ENCODE data around the gene PTPRF.

Gene PTPRF

GRCh38 chr1:43585557-43585956 lies 54.9 kb downstream of the PTPRF start:
- no peak for DNase-seq

DNA sequence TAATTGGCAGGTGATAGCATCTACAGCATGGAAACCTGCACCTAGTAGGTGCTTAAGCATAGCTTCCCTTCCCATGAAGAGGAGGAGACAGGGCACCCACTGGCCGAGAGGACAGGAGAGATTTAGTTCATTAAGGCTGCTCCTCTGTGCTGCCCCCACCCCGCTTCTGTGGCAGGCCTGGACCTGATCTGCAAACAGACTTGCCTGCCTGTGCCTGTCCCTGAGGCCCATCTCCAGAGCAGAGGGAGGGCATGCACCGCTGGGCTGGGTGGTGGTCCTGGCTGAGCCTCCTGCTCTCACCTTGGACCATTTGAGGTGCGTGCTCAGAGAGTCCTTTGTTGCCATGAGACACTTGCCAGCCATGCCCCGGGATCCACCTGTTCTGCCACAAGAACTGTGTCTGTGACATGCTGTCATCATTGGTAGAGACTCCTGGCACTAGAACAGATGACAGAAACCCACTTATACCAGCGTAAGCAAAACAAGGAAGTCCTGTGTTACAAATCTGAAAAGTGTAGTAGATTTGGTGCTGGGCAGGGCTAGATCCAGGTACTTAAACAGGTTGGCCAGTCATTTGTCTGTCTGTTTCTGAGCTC lies 55.6 kb downstream of the PTPRF start:
- no peak for DNase-seq

GRCh38 chr1:43587001-43587400 lies 56.3 kb downstream of the PTPRF start:
- no peak for DNase-seq

- DNase-seq = no peak
Observed at GRCh38 chr1:43587594-43587993, 56.9 kb downstream of the PTPRF start.

DNA sequence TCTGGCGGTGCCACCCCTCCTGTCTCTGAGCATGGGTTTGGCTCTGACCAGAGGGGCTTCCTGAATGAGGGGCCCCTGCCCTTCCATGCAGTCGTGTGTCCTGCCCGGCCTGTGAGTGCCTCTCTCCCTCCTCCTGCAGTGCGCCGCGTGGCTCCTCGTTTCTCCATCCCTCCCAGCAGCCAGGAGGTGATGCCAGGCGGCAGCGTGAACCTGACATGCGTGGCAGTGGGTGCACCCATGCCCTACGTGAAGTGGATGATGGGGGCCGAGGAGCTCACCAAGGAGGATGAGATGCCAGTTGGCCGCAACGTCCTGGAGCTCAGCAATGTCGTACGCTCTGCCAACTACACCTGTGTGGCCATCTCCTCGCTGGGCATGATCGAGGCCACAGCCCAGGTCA lies 57.9 kb downstream of the PTPRF start:
- no peak for DNase-seq

DNA sequence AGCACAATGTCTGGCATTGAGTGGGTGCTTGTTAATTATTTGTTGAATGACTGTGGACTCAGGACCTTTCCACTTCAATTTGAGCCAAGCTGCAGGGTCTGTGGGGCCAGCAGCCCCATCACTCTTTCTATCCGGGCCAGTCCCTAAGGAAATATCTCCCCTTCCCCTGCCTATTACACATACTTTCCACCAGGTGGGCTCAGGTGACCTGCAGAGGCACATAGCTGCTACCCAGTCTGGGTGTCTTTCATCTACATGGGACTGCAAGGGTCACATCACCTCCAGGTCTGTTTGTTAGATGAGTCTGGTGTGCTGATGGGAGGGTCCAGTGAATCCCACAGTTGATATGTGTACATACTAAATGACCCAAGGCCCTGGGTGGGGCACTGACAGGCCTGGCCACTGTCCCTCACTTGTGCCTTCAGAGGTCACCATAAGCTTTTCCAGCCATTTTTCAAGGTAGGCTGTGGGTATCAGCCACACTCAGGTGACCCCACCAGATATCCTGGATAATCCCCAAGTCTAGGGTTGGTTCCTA lies 59.8 kb downstream of the PTPRF start:
- DNase-seq = no peak

GRCh38 chr1:43591181-43591580 lies 60.5 kb downstream of the PTPRF start:
- DNase-seq = no peak

DNA sequence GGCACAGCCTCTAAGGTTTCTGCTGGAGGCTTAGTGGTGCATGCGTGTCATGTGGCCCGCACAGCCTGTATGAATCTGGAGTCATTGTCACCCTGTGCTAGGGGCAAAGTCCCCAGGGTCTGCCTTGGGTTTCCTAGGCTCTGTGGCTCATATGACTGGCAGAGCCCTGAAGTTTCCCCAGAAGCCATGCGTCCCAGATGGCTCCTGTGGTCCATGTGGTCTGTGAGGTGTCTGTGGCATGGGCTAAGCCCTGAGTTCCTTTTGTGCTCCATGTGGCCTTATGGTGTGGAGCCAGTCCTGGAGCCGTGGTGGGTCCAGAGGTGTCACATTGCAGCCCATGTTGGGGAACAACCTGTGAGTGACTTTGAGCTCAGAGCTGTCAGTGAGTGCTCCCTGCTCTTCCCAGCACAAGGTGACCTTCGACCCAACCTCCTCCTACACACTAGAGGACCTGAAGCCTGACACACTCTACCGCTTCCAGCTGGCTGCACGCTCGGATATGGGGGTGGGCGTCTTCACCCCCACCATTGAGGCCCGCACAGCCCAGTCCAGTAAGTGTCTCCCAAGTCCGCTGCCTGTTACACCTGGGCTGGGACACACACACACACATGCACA lies 61.5 kb downstream of the PTPRF start:
- DNase-seq = no peak

DNA sequence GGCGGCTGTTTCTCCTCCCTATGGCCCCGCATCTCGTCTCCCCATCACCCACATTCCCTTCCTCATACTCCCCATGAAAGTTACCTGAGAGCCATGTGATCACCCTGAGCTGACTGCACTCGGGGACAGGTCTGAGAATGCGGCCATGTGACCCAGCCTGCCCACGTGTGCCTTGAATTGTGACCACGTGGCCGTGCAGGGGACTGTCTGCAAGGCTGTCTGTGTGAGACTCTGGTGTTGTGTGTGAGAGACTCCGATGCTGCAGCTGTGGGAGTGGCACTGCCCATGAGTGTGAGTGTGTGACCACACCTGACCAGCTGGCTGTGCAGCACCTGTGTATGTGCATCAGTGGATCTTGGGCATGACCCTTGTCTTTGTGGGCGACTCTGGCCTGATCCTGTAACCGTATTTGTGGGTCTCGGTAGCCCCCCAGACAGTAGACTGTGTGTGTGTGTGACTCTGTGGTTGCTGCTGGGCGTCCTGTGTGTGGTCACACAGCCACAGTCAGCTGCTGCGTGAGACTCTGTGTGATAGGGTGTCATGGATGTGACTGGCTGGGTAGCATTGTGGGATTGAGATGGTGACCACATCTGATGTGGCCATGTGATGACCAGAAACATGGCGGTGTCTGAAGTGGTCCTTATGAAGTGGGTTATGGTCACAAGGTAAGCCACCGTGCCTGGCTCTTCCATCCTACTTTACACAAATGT lies 62.4 kb downstream of the PTPRF start:
- DNase-seq = no peak

- no peak for DNase-seq
Observed at GRCh38 chr1:43596579-43596978, 65.9 kb downstream of the PTPRF start.

- DNase-seq = no peak
Observed at GRCh38 chr1:43597028-43597427, 66.3 kb downstream of the PTPRF start.

DNA sequence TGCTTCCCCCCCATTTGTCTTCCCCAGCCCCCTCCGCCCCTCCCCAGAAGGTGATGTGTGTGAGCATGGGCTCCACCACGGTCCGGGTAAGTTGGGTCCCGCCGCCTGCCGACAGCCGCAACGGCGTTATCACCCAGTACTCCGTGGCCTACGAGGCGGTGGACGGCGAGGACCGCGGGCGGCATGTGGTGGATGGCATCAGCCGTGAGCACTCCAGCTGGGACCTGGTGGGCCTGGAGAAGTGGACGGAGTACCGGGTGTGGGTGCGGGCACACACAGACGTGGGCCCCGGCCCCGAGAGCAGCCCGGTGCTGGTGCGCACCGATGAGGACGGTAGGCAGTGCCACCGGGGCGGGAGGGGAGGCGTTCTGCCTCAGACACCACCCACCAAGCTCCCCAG lies 67.0 kb downstream of the PTPRF start:
- no peak for DNase-seq

DNA sequence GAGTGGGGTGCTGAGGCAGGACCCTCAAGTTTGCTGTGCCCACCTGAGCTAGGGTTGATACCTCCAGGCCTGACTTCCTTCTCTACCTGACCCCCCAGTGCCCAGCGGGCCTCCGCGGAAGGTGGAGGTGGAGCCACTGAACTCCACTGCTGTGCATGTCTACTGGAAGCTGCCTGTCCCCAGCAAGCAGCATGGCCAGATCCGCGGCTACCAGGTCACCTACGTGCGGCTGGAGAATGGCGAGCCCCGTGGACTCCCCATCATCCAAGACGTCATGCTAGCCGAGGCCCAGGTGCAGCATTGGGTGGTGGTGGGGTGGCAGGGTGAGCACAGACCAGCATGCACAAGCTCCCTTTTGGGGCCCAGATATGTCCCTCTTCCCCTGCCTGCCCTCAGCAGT lies 67.9 kb downstream of the PTPRF start:
- no peak for DNase-seq

DNA sequence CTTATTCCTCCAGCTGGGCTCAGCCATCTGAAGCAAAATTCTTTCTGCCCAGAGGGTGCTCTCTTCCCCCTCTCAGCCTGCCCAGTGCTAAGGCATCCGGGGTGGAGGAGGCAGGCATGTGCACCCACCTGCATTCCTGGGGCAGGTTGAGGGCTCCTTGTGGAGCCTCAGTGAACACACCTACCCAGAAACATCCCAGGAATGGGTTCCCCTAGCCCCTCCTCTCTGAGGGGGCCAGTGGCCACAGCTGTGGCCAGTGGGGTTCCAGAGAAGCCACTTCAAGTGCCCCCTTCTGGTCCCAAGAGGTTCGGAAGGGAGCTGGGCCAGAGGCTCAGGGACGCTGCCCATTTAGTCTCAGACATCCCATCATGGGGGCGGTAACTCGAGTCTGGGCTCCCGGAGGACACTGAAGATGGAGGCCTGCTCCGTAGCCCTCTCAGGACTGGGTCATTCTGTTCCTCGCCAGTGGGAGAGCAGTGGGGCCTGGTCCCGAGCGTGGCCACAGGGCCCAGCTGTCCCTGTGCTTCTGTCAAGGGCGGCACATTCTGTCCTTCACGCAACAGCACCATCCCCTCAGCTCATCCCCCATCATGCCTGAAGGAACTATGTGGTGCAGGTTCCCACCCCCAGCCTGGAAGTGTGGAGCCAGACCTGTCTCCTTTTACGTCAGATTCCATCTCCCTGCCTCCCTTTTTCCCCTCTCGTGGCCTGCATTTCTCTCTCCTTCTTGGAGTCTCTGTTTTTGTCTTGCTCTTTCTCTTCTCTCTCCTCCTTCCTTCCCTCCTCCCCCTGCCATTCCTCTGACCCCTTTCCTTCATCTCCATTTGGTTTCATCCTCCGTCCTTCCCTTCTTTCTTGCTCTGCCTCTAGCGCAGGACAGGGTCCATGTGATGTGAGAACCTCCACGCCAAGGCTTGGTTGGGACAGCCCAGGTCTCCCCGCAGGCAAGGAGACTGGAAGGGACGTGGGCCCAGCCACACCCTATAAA lies 69.6 kb downstream of the PTPRF start:
- DNase-seq = no peak

- DNase-seq = no peak
Observed at GRCh38 chr1:43602990-43603389, 72.3 kb downstream of the PTPRF start.

- DNase-seq = no peak
Observed at GRCh38 chr1:43604192-43604591, 73.5 kb downstream of the PTPRF start.

DNA sequence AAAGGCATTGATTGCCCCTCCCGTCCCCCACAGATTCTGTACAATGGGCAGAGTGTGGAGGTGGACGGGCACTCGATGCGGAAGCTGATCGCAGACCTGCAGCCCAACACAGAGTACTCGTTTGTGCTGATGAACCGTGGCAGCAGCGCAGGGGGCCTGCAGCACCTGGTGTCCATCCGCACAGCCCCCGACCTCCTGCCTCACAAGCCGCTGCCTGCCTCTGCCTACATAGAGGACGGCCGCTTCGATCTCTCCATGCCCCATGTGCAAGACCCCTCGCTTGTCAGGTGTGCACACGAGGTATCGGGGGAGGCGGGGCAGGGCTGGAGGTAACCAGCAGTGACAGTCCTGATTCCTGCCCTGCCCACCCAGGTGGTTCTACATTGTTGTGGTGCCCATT lies 74.5 kb downstream of the PTPRF start:
- no peak for DNase-seq

DNA sequence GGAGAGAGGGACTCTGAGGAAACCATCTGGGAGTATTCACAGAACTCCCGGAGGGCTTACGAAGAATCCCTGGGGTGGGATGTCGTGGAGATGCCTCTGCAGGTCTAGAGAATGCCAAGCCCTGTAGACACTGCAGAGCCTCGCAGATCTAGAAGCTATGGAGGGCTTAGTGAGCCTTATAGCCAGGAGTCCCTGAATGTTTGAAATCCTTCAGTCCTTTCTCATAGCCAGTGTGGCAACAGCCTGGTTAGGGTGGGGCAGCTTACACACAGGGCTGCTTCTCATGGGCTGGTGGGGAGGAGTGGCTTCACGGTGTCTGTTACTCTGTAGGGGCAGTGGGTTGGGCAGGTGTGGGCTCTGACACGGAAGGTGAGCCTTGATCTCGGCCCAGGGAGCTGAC lies 75.1 kb downstream of the PTPRF start:
- no peak for DNase-seq

GRCh38 chr1:43606624-43607023 lies 75.9 kb downstream of the PTPRF start:
- DNase-seq = no peak

GRCh38 chr1:43608827-43609226 lies 78.1 kb downstream of the PTPRF start:
- no peak for DNase-seq

GRCh38 chr1:43610339-43610738 lies 79.7 kb downstream of the PTPRF start:
- no peak for DNase-seq

DNA sequence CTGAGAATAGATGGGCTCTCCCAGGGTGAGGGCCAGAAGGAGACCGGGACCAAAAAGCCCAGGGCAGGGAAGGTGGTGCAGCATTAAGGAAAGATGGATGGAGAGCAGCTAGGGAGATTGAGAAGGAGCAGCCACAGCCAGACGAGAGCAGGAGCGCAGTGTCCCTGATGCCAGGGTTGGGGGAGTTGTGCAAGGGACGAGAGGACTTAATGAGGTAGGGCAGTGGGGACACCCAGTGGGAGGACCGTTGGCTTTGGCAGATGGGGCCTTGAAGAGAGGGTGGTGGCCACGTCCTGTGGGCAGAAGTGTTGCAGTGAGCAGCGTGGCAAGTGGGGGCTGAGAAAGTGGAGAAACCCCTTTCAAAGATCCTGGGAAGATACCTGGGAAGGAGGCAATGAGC lies 81.3 kb downstream of the PTPRF start:
- DNase-seq = no peak

- DNase-seq = no peak
Observed at GRCh38 chr1:43612406-43612805, 81.7 kb downstream of the PTPRF start.

All from inflammatory macrophage treated with lipopolysaccharide for 4 hours (primary cell).